ENCODE results near the gene OR14C36.

Gene OR14C36

GRCh38 chr1:248359415-248359814 is 10.8 kb downstream of the OR14C36 start:
- H3K27ac ChIP-seq, result no peak overlapping the region
- H3K4me3 ChIP-seq, result no peak overlapping the region
- TF ChIP-seq CTCF (IDR thresholded peaks at IDR 0.05), result no peak
- DNase-seq (ENCODE audit: low spot score), result no peak

GRCh38 chr1:248361121-248361715 is 12.6 kb downstream of the OR14C36 start, which contains the start of gene OR2T4:
Gene OR2T4, plus strand, starts transcription at chr1:248361665. Its CDS starts 0 bp downstream, at chr1:248361665.
- TF ChIP-seq CTCF (IDR thresholded peaks at IDR 0.05), result no peak
- no peak for DNase-seq (ENCODE audit: low spot score)
- no peak within 1 kb of the TSS for H3K27ac ChIP-seq
- no peak within 1 kb of the TSS for H3K4me3 ChIP-seq

- Histone ChIP-seq H3K4me3 (no peak overlapping the region), H3K27ac (no peak overlapping the region)
- no peak for DNase-seq (ENCODE audit: low spot score)
- no peak for TF ChIP-seq CTCF (IDR thresholded peaks at IDR 0.05)
Measured at GRCh38 chr1:248366609-248367008, 18.0 kb downstream of the OR14C36 start.

DNA sequence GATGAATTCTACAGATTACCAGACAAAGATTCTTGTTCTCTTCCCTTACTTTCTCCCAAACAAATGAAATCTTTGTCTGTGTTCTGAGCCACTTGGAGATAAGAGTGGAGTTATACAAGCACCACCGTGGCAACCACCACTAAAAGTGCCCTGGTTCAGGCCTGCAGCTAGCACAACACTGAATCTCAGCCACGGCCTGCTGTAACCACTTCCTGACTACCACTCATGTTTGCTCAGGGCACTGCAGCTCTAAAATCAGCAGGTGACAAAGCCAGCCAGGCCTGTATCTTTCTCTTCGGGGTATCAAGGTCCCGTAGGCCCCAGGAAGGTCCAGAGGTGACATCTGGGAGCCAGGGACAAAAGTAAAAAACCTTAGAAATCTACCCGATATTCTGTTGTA is 23.8 kb downstream of the OR14C36 start:
- no peak for DNase-seq (ENCODE audit: low spot score)
- no peak overlapping the region for H3K27ac ChIP-seq
- no peak for TF ChIP-seq CTCF (IDR thresholded peaks at IDR 0.05)
- H3K4me3 ChIP-seq, result no peak overlapping the region

DNA sequence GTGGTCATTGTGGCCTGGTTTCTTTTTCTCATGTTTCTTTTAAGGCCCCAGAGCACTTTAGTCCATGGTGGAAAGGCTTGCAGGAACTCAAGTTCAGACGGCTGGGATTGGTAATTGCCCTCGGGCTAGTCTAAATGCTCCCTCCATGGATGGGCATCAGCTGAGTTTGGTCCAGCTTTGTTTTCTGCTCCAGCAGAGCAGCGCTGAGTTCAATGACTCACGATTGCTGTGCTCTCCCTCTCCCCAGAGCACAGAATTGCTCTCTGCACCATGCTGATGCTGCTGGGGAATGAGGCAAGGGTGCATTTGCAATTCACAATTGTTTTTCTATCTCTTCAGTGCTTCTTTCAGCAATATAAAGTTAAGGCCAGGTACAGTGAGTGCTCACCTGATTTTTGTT is 25.2 kb downstream of the OR14C36 start:
- DNase-seq (ENCODE audit: low spot score), result no peak
- no peak overlapping the region for H3K27ac ChIP-seq
- no peak overlapping the region for H3K4me3 ChIP-seq
- TF ChIP-seq CTCF (IDR thresholded peaks at IDR 0.05), result no peak

GRCh38 chr1:248375446-248375845 is 26.9 kb downstream of the OR14C36 start, which contains the start of gene OR2T6:
Gene OR2T6, plus strand, starts transcription at chr1:248375746. Its CDS starts 11,863 bp downstream, at chr1:248387609.
- H3K27ac ChIP-seq, result no peak within 1 kb of the TSS
- DNase-seq (ENCODE audit: low spot score), result no peak
- no peak within 1 kb of the TSS for H3K4me3 ChIP-seq
- no peak for TF ChIP-seq CTCF (IDR thresholded peaks at IDR 0.05)

DNA sequence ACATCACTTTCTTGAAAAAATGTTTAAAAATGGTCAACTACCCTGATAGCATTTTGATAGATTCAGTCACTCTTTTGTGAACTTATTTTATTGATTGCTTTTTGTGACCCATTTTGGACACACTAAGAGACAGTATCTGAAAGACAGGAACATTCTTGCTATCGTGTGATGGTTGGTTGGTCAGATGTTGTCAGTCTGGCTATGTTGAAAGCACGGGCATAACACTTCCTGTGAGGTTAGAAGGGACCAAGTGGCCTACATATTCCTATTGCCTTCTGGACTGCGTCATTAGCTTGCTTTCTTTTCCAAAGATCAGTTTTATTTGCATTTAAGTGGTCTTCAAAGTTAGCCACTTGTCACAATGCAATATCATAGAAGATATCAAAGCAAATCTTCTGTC is 28.3 kb downstream of the OR14C36 start:
- H3K4me3 ChIP-seq, result no peak overlapping the region
- no peak for TF ChIP-seq CTCF (IDR thresholded peaks at IDR 0.05)
- no peak overlapping the region for H3K27ac ChIP-seq
- DNase-seq (ENCODE audit: low spot score), result no peak
